Eye (tissue), 1 donor: ENCODE data around the gene MARCOL.

Experiments
- DNase-seq: peaks from one replicate; pipeline ENCODE4 v3.0.0-alpha.2; 2015

The MARCOL gene

DNA sequence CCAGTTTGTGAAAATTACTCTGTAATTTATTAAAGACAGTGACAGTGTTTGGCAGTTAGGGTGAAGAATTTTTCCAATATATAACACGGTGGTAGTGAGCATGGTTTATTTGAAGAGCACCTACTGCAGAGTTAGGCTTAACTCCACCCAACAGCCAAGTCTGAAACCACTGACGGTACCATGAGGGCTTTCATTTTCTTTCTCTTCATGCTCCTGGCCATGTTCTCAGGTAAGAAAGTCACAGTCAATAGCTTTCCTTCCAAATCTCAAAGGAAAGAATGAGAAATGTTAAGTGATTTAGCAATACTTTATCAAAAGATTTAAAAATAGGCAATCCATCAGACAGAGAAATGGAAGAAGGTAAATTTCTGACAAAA lies at the start of gene MARCOL:
TSS of gene MARCOL (plus strand) at position 108 of the 377 bp plus-strand sequence. CDS start at position 181, 73 bp downstream.
- DNase-seq = no peak

GRCh38 chr5:148191010-148191409 lies 47.3 kb upstream of the MARCOL start:
- no peak for DNase-seq

- DNase-seq = no peak
Measured at GRCh38 chr5:148193202-148193601, 45.1 kb upstream of the MARCOL start.

DNA sequence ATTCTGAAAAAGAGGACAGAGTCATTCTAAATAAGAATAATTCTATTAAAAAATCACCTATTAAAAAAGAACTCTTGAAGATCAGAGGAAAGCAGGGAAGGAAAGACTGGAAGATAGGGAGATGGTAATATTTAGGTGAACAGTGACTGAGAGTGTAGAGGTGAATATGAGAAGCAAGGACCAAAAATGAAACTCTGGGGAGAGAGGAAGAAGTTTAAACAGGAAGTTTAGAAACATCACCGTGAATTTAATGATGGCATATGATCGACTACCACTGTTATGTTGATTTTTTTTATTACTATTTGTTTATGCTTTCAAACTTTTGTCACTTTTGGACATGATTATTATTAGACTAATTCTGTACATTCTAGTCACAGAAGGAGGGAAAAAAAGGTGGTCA lies 37.2 kb upstream of the MARCOL start:
- DNase-seq = no peak

DNA sequence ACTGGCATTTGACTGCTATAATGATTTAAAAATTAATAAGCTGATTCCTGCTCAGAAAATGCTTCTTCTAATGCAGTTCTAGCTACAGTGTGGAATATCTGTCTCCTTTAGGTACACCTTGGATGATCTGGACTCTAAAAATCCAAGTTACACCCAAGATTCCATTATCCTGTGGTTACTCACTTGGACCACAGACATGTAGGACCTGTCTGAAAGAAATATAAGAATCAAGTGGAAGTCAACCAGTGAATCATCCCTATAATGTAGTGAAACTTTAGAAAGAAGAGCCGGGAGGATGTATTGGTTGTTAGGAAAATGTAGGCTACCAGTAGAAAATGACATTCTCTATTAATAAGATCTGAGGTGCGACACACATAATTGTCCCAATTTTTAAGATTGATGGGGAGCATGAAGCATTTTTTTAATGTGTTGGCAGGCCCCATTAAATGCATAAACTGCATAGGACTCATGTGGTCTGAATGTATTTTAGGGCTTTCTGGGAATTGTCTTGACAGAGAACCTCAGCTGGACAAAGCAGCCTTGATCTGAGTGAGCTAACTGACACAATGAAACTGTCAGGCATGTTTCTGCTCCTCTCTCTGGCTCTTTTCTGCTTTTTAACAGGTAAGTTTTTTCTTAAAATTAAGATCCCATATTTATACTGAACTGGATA lies 35.7 kb upstream of the MARCOL start, which contains the start of gene SPINK6:
TSS of gene SPINK6 (plus strand) at position 512 of the 673 bp plus-strand sequence. CDS start at position 567, 55 bp downstream.
- peak; percentile 60 for DNase-seq

- no peak for DNase-seq
Measured at GRCh38 chr5:148205044-148205806, 33.1 kb upstream of the MARCOL start.

GRCh38 chr5:148205865-148206264 lies 32.5 kb upstream of the MARCOL start:
- DNase-seq = no peak

DNA sequence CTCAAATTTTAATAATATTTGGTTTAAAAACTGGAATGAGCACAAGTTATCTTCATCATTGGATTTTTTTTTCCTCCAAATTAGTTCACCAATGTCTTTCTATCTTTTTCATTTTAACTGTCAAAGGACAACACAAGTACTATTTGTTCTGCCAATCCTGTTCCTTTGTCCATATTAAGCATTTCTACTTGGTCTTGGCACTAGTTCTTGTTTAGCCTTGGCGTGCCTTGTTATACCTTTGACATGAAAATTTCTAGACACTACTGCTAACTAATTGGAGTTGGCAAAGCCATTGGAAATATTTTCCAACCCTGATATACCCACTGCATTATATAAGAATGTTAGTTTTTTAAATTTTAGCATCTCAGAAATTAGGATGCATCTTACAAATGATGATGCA lies 31.7 kb upstream of the MARCOL start:
- DNase-seq = no peak

DNA sequence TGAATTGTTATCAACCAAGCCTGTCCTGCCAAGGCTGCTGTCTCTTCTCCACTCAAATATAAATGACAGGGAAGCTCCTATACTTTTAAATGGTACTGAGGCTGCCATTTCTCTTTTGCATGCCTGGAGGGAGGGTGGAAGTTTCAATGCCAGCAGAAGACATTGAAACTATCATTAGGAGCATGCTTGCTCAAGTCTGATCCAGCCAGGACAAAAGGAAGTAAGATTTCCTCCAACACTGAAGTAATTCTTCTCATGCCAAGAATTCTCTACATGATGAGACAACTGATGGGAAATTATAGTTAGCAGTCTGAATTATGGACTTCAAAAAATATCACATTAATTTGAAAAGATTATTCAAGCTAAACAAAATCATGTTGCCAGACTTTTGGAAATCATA lies 30.1 kb upstream of the MARCOL start:
- no peak for DNase-seq

- DNase-seq = no peak
Measured at GRCh38 chr5:148209151-148209770, 29.1 kb upstream of the MARCOL start.

DNA sequence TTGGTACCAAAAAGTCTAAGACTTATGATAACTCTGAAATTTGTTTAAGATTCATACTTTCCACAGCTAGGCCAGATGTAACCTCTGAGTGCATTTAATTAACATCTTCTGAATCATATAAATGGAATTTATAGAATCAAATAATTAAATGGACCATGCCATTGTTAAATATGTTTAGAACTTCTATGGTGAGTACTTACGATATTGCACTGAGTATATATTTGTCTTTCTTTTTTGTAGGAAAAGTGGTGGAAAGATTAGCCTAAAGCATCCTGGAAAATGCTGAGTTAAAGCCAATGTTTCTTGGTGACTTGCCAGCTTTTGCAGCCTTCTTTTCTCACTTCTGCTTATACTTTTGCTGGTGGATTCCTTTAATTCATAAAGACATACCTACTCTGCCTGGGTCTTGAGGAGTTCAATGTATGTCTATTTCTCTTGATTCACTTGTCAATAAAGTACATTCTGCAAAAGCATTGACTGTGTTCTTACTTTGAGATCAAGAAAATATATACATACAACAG lies 23.6 kb upstream of the MARCOL start:
- DNase-seq = no peak

DNA sequence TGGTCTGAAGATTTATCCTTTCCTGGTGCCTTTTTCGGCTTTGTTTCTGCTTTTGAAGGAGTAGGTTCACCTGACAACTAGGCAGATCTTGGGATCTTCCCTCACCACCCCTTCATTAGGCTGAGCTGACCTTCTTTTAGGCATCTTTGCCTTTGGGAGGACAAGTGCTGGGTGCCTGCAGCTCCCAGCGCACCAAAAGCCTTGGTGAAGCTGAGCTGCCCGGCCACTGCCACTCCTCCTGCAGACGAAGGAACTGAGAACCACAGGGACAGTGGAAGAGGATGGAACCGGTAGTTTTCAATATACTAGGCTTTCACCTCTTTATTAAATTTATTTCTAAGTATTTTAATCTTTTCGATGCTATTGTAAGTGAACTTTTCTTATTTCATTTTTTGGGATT lies 16.8 kb upstream of the MARCOL start:
- no peak for DNase-seq

- no peak for DNase-seq
Measured at GRCh38 chr5:148224117-148224742, 14.1 kb upstream of the MARCOL start.

- no peak for DNase-seq
Measured at GRCh38 chr5:148228392-148228984, 9.8 kb upstream of the MARCOL start.

- no peak for DNase-seq
Measured at GRCh38 chr5:148229840-148230239, 8.5 kb upstream of the MARCOL start.

- DNase-seq = no peak
Measured at GRCh38 chr5:148230240-148230639, 8.1 kb upstream of the MARCOL start.

DNA sequence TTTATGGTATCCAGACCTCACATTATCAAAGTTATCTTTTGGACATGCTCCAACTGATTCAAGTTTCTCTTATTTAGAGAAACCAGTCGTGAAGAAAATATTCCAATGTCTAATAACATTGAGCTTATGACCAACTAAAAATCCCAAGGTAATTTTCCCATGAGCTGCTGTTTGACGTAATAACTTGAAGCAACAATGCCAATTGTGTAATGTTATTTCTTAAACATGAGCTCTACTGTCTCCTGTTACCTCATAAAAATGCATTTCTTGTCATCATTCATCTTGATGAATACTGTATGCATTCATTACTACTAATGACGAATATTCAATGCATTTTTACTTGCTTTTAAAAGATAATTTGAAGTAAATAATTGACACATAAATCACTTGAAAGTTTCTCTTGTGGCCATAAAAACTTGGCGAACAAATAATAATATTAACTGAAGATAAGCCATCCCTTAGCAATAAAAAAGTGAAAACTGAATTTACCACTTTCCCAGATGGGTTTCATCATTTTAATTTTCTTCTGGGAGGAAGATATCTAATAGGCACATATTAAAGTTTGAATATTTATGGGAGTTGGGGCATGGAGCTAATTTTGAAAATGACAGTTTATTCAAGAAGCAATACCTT lies 424 bp upstream of the MARCOL start:
- DNase-seq = no peak

DNA sequence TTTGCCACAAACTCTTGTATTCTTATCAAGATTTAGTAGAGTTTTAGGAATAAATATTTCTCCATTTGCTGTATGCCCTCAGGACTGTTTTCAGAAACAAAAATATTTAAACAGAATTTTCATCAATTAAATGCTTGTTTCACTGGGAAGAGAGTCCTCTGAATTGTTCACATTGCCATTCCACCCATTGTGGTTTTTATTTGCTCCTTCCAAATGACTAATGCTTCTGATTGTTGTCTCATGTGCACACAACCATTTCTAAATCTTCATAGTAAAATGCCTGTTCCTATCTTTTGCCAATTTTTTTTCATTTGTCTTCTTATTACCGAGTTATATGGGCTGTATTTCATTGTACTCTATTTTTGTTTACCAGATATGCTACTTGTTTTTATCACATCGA lies 10.6 kb downstream of the MARCOL start:
- DNase-seq = no peak

- no peak for DNase-seq
Measured at GRCh38 chr5:148255456-148255855, 17.1 kb downstream of the MARCOL start.

DNA sequence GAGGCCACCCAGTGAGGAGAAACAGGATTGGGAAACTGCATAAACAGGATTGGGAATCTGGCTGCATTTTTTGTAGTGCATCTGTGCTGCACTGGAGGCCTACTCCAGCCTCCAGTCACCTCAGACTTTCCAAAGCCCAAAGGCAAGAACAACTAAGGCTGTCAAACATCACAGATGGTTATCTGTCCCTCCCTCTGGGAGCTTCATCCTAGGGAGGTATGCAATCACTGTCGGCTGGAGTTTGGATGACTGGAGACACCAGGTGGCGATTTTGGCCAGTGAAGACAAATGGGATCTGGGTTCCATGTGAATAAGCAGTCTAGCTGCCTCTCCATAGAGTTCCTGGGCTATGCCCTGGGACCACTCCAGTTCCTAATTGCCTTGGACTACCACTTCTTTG lies 21.0 kb downstream of the MARCOL start:
- DNase-seq = no peak

GRCh38 chr5:148261221-148261620 lies 22.9 kb downstream of the MARCOL start:
- DNase-seq = no peak

GRCh38 chr5:148267962-148268361 lies 29.6 kb downstream of the MARCOL start:
- no peak for DNase-seq
